Loucy (cell line): ENCODE results near the gene ADAMTS2.

ENCODE experiments used
- CTCF ChIP-seq: fragments of 200-600 bp; sonication (generic); conservative IDR thresholded peaks from 2 replicates; pipeline ENCODE4 v1.5.1; 2014; ENCODE audit warnings: mild to moderate bottlenecking, antibody characterized with exemption, low read length
- EZH2phosphoT487 ChIP-seq: fragments of 200-600 bp; IDR thresholded peaks from 2 replicates; pipeline ENCODE4 v1.6.1; 2018; ENCODE audit warnings: antibody characterized with exemption, mild to moderate bottlenecking, moderate library complexity, borderline replicate concordance

GRCh38 chr5:179154346-179154990 lies 190.8 kb downstream of the ADAMTS2 start:
- TF ChIP-seq CTCF (no peak), EZH2phosphoT487 (no peak)
